ENCODE measurements around the gene AADACL2.

DNA sequence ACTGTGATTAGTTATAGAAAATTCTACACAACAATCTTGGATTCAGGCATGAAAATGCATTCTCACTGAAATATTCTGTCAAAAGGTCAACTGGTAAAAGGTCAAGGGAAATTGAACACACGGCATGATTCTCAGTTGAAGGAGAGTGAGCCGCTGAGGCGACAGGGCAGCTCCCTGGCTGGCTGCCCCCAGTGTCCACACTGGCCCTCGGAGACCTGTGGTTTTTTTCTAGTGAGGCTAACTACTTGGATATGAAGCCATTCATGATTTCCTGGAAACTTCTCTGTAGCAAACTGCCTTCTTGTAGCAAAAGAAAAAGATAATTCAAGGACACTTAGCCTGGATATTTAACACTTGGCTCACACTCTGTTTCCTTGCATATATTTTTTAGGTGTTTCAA, 37.2 kb downstream of the AADACL2 start:
- TF ChIP-seq, protein P1, sequence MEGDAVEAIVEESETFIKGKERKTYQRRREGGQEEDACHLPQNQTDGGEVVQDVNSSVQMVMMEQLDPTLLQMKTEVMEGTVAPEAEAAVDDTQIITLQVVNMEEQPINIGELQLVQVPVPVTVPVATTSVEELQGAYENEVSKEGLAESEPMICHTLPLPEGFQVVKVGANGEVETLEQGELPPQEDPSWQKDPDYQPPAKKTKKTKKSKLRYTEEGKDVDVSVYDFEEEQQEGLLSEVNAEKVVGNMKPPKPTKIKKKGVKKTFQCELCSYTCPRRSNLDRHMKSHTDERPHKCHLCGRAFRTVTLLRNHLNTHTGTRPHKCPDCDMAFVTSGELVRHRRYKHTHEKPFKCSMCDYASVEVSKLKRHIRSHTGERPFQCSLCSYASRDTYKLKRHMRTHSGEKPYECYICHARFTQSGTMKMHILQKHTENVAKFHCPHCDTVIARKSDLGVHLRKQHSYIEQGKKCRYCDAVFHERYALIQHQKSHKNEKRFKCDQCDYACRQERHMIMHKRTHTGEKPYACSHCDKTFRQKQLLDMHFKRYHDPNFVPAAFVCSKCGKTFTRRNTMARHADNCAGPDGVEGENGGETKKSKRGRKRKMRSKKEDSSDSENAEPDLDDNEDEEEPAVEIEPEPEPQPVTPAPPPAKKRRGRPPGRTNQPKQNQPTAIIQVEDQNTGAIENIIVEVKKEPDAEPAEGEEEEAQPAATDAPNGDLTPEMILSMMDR (IDR thresholded peaks at IDR 0.05) = no peak
- no peak for TF ChIP-seq EP300 (IDR thresholded peaks at IDR 0.05)
- TF ChIP-seq POLR2A (IDR thresholded peaks at IDR 0.05) = no peak

All from tibial nerve (tissue), 4 donors.